AG04450 (cell line): Measurements from ENCODE around the gene LRIT1. TPM values are rescaled to one million over a fixed set of nuclear protein-coding genes. Genes with fewer than 3 reads are reported as not detected.
A peak's percentile ranks its signal among the peaks of the same experiment; 100 is the strongest.

Experiments
- CTCF ChIA-PET: fragments of 300-600, 350-600 bp; formaldehyde crosslinking; extraction: SDS; loops from one replicate; lab custom pipeline; 2022; ENCODE audit warnings: antibody characterized with exemption, inconsistent platforms; lab: Charles Lee
- POLR2A ChIA-PET: fragments of 350-600 bp; formaldehyde crosslinking; extraction: SDS; loops from one replicate; lab custom pipeline; 2021; ENCODE audit warnings: antibody characterized with exemption, inconsistent platforms; lab: Yijun Ruan, JAX
- DNase-seq: peaks from one replicate; pipeline ENCODE4 v3.0.0-alpha.2; 2011; ENCODE audit warnings: low read depth, low spot score
- H3K27ac ChIP-seq: one replicate; pipeline ENCODE4 v1.5.1; 2012; ENCODE audit warnings: low read depth, low read length, control low read depth
- H3K27me3 ChIP-seq: one replicate; pipeline ENCODE4 v1.6.0; 2012; ENCODE audit warnings: low read length; ENCODE audit not compliant: control insufficient read depth, insufficient read depth
- H3K4me3 ChIP-seq: 2 replicates; pipeline ENCODE4 v1.5.1; 2011; ENCODE audit warnings: mild to moderate bottlenecking, low read depth, low read length, control low read depth
- H3K9me3 ChIP-seq: 2 replicates; pipeline ENCODE4 v1.5.1; 2012; ENCODE audit warnings: low read length; ENCODE audit not compliant: control insufficient read depth, insufficient read depth
- polyA plus RNA-seq: library from polyadenylated mRNA; depleted of rRNA; stranded (reverse); fragments of >200 nt; gene quantifications from 2 replicates; pipeline ENCODE4 v1.2.3, GENCODE V29; 2011
- TF ChIP-seq, protein P1 (sequence below): IDR thresholded peaks from 2 replicates; pipeline ENCODE4 v1.5.1; 2011; ENCODE audit warnings: low read depth, low read length, control low read depth, inconsistent platforms

LRIT1 gene
- polyA plus RNA-seq, 1 experiment: not detected

DNA sequence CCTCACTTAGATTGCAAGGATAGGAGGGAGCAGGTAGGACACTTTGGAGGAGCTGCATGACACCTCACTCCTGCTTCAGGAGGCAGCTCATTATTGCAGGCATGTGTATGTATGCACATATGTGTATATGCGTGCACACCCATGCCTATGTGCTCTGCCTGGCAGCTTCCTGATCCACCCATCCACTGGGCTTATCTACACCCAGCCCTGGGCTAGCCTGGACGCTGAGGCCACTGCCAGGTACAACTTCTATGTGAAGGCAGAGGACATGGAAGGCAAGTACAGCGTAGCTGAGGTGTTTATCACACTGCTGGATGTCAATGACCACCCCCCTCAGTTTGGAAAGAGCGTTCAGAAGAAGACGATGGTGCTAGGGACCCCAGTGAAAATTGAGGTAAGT, 29.3 kb downstream of the LRIT1 start:
- DNase-seq: no peak
- CTCF ChIA-PET: no interaction called here
- TF ChIP-seq, protein P1, sequence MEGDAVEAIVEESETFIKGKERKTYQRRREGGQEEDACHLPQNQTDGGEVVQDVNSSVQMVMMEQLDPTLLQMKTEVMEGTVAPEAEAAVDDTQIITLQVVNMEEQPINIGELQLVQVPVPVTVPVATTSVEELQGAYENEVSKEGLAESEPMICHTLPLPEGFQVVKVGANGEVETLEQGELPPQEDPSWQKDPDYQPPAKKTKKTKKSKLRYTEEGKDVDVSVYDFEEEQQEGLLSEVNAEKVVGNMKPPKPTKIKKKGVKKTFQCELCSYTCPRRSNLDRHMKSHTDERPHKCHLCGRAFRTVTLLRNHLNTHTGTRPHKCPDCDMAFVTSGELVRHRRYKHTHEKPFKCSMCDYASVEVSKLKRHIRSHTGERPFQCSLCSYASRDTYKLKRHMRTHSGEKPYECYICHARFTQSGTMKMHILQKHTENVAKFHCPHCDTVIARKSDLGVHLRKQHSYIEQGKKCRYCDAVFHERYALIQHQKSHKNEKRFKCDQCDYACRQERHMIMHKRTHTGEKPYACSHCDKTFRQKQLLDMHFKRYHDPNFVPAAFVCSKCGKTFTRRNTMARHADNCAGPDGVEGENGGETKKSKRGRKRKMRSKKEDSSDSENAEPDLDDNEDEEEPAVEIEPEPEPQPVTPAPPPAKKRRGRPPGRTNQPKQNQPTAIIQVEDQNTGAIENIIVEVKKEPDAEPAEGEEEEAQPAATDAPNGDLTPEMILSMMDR: no peak
- Histone ChIP-seq H3K9me3 (no peaks in the 10 kb centered on the region; the same call in 1 of the 2 replicates), H3K27me3 (no peaks in the 10 kb centered on the region), H3K4me3 (no peak overlapping the region), H3K27ac (no peak overlapping the region)
- POLR2A ChIA-PET: no interaction called here

- CTCF ChIA-PET: no interaction called here
- H3K27me3 ChIP-seq: no peaks in the 10 kb centered on the region
- H3K4me3 ChIP-seq: no peak overlapping the region
- TF ChIP-seq, protein P1: no peak
- no peak for DNase-seq
- no peaks in the 10 kb centered on the region; the same call in 1 of the 2 replicates for H3K9me3 ChIP-seq
- H3K27ac ChIP-seq: no peak overlapping the region
- POLR2A ChIA-PET: no interaction called here
Observed at GRCh38 chr10:84211566-84211965, 29.8 kb downstream of the LRIT1 start.

GRCh38 chr10:84208023-84208422, 33.3 kb downstream of the LRIT1 start:
- CTCF ChIA-PET: interaction anchor here (1.3 kb wide), 1 partner anchor 59 kb away, joined by 3 read pairs; no protein-coding TSS in a partner anchor
- Histone ChIP-seq H3K27ac (no peak overlapping the region), H3K4me3 (no peak overlapping the region), H3K27me3 (no peaks in the 10 kb centered on the region), H3K9me3 (no peaks in the 10 kb centered on the region)
- POLR2A ChIA-PET: no interaction called here
- TF ChIP-seq, protein P1: no peak
- DNase-seq: no peak

GRCh38 chr10:84205853-84206525, 35.4 kb downstream of the LRIT1 start:
- POLR2A ChIA-PET: no interaction called here
- H3K27me3 ChIP-seq: peaks cover 2% of the 10 kb centered on the region
- no peak for DNase-seq
- H3K4me3 ChIP-seq: no peak overlapping the region
- no peaks in the 10 kb centered on the region for H3K9me3 ChIP-seq
- no peak overlapping the region for H3K27ac ChIP-seq
- CTCF ChIA-PET: interaction anchor here (2.0 kb wide), 1 partner anchor 59 kb away, joined by 9 read pairs; no protein-coding TSS in a partner anchor
- TF ChIP-seq, protein P1: no peak

DNA sequence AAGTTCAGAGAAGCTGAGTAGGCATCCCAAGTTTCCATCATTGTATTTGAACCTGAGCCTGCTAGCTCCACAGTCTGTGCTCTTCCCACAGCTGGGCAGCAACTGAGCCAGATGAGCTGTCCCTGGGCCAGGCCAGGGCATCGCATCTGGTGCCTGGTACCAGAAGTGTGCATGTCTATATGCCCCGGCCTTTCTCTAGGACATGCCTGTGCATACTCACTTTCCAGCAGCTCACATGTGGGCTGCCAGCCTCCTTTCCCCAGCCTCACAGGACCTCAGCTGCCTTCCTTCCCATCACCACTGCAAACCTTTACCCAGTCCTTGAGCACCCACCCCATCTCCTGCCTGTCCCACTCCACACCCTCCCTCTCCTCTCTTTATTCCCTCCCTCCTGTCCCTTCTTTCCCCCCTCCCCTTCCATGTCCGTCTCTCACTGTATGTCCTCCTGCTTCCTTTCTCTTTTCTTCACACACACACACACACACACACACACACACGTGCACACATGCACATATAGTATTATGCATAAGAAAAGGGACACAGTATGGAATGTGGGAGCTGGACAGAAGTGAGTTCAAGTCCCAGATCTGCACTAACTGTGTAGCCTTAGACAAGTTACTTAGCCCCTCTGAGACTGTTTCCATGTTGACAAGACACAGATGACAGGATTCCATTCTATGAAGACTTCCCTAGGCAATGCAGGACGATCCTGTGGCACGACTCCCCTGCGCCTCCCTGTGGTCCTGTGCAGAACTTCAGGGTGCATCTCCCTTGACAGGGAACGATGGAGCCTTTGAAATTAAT, 36.1 kb downstream of the LRIT1 start:
- POLR2A ChIA-PET: no interaction called here
- H3K4me3 ChIP-seq: no peak overlapping the region
- no peak overlapping the region for H3K27ac ChIP-seq
- TF ChIP-seq, protein P1: peak; percentile 72
- CTCF ChIA-PET: interaction anchor here (0.7 to 2.0 kb wide), 2 partner anchors 58 to 332 kb away, joined by 3 to 9 read pairs; no protein-coding TSS in a partner anchor
- peaks cover 2% of the 10 kb centered on the region for H3K27me3 ChIP-seq
- no peak for DNase-seq
- no peaks in the 10 kb centered on the region for H3K9me3 ChIP-seq
